Stimulated activated CD8-positive, alpha-beta memory T cell treated with anti-CD3 and anti-CD28 coated beads, Interleukin-15, amount 100 ng/mL, for 4 hours (primary cell): ENCODE results near the gene CNTN1.
"Not testable (repeated sequence)": the region's sequence is repeated elsewhere in the genome, so short reads cannot be mapped to it uniquely, and the experiment has no call there.

ENCODE experiments used
- DNase-seq, 2 donors: peaks; one replicate each; pipeline ENCODE4 v3.0.0-alpha.2; 2020; ENCODE audit warnings: low read depth in 2 of 2

Gene CNTN1

GRCh38 chr12:41045509-41045908, 353.3 kb downstream of the CNTN1 start:
- DNase-seq = no peak

GRCh38 chr12:41049033-41049432, 356.8 kb downstream of the CNTN1 start:
- no peak for DNase-seq

GRCh38 chr12:41051954-41052353, 359.7 kb downstream of the CNTN1 start:
- DNase-seq = no peak

GRCh38 chr12:41052441-41052840, 360.2 kb downstream of the CNTN1 start:
- DNase-seq = no peak

- DNase-seq = no peak
These were observed 360.8 kb downstream of the CNTN1 start for GRCh38 chr12:41053046-41053445.

GRCh38 chr12:41055875-41056577, 363.8 kb downstream of the CNTN1 start:
- DNase-seq = no peak

- no peak for DNase-seq
These were observed 366.0 kb downstream of the CNTN1 start for GRCh38 chr12:41058266-41058665.

GRCh38 chr12:41061192-41061591, 369.0 kb downstream of the CNTN1 start:
- no peak for DNase-seq

- no peak for DNase-seq
These were observed 372.2 kb downstream of the CNTN1 start for GRCh38 chr12:41064411-41064810.

GRCh38 chr12:41067941-41068645, 375.9 kb downstream of the CNTN1 start:
- no peak for DNase-seq

GRCh38 chr12:41073633-41074472, 381.6 kb downstream of the CNTN1 start:
- DNase-seq = no peak

- DNase-seq = no peak
These were observed 382.2 kb downstream of the CNTN1 start for GRCh38 chr12:41074473-41074769.

GRCh38 chr12:41076114-41076513, 383.9 kb downstream of the CNTN1 start:
- DNase-seq = no peak

GRCh38 chr12:41081241-41081640, 389.0 kb downstream of the CNTN1 start:
- not testable (repeated sequence) for DNase-seq

- no peak for DNase-seq
These were observed 397.2 kb downstream of the CNTN1 start for GRCh38 chr12:41089438-41089837.

- DNase-seq = no peak
These were observed 399.9 kb downstream of the CNTN1 start for GRCh38 chr12:41092115-41092514.

GRCh38 chr12:41096797-41097196, 404.6 kb downstream of the CNTN1 start:
- no peak for DNase-seq

GRCh38 chr12:41100572-41100971, 408.3 kb downstream of the CNTN1 start:
- no peak for DNase-seq

- no peak for DNase-seq
These were observed 409.6 kb downstream of the CNTN1 start for GRCh38 chr12:41101806-41102205.

- no peak for DNase-seq
These were observed 411.4 kb downstream of the CNTN1 start for GRCh38 chr12:41103614-41104013.

- DNase-seq = no peak
These were observed 414.1 kb downstream of the CNTN1 start for GRCh38 chr12:41106315-41106714.

- no peak for DNase-seq
These were observed 415.8 kb downstream of the CNTN1 start for GRCh38 chr12:41108032-41108431.

- DNase-seq = no peak
These were observed 420.7 kb downstream of the CNTN1 start for GRCh38 chr12:41112903-41113302.
